H9 (cell line): ENCODE data around the gene KRT15. TPM values are rescaled to one million over a fixed set of nuclear protein-coding genes. Genes with fewer than 3 reads are reported as not detected.

ENCODE experiments used
- DNase-seq: peaks from one replicate; pipeline ENCODE4 v3.0.0-alpha.2; 2017
- H2AFZ ChIP-seq: one replicate; pipeline ENCODE4 v1.6.1; 2013; ENCODE audit warnings: mild to moderate bottlenecking, low read length, control low read depth, moderate library complexity
- H2AK5ac ChIP-seq: 2 replicates; pipeline ENCODE4 v1.6.1; 2013; ENCODE audit warnings: low read length, control low read depth, mixed read lengths; ENCODE audit not compliant: insufficient read length
- H2BK120ac ChIP-seq: one replicate; pipeline ENCODE4 v1.6.1; 2013; ENCODE audit warnings: low read depth, mild to moderate bottlenecking, low read length, control low read depth, inconsistent platforms; ENCODE audit not compliant: poor library complexity, severe bottlenecking
- H2BK12ac ChIP-seq: 2 replicates; pipeline ENCODE4 v1.6.1; 2013; ENCODE audit warnings: low read length, control low read depth, mixed read lengths, low read depth; ENCODE audit not compliant: insufficient read length
- H2BK15ac ChIP-seq: 2 replicates; pipeline ENCODE4 v1.6.1; 2013; ENCODE audit warnings: low read depth, low read length, control low read depth
- H2BK20ac ChIP-seq: one replicate; pipeline ENCODE4 v1.6.1; 2013; ENCODE audit warnings: low read depth, mild to moderate bottlenecking, low read length, control low read depth, inconsistent platforms; ENCODE audit not compliant: poor library complexity, severe bottlenecking
- H2BK5ac ChIP-seq: 2 replicates; pipeline ENCODE4 v1.6.1; 2013; ENCODE audit warnings: low read length, control low read depth, mixed read lengths; ENCODE audit not compliant: insufficient read length
- H3K14ac ChIP-seq: 2 replicates; pipeline ENCODE4 v1.6.1; 2013; ENCODE audit warnings: low read length, control low read depth; ENCODE audit not compliant: insufficient read depth
- H3K18ac ChIP-seq: 2 replicates; pipeline ENCODE4 v1.6.1; 2013; ENCODE audit warnings: low read depth, mild to moderate bottlenecking, mixed read lengths, low read length, control low read depth; ENCODE audit not compliant: insufficient read length
- H3K23ac ChIP-seq: 2 replicates; pipeline ENCODE4 v1.6.1; 2013; ENCODE audit warnings: low read length, control low read depth, mixed read lengths, low read depth; ENCODE audit not compliant: insufficient read length
- H3K23me2 ChIP-seq: 2 replicates; pipeline ENCODE4 v1.6.1; 2013; ENCODE audit warnings: low read depth, mild to moderate bottlenecking, mixed read lengths, low read length, control low read depth; ENCODE audit not compliant: insufficient read length, poor library complexity, severe bottlenecking
- H3K27ac ChIP-seq: 2 replicates; pipeline ENCODE4 v1.5.1; 2013; ENCODE audit warnings: low read length, control low read depth, mixed read lengths, low read depth; ENCODE audit not compliant: insufficient read length
- H3K27me3 ChIP-seq: 2 replicates; pipeline ENCODE4 v1.6.1; 2013; ENCODE audit warnings: low read length, control low read depth, inconsistent platforms; ENCODE audit not compliant: insufficient read depth
- H3K4ac ChIP-seq: 2 replicates; pipeline ENCODE4 v1.6.1; 2013; ENCODE audit warnings: low read depth, mild to moderate bottlenecking, control low read depth, inconsistent platforms, low read length, moderate library complexity
- H3K4me1 ChIP-seq: 2 replicates; pipeline ENCODE4 v1.6.1; 2013; ENCODE audit warnings: low read length, control low read depth, inconsistent platforms; ENCODE audit not compliant: insufficient read depth
- H3K4me2 ChIP-seq: 2 replicates; pipeline ENCODE4 v1.6.1; 2013; ENCODE audit warnings: low read length, control low read depth, mixed read lengths; ENCODE audit not compliant: insufficient read length, insufficient read depth
- H3K56ac ChIP-seq: 2 replicates; pipeline ENCODE4 v1.6.1; 2013; ENCODE audit warnings: low read depth, mild to moderate bottlenecking, mixed read lengths, low read length, control low read depth; ENCODE audit not compliant: insufficient read length
- H3K79me1 ChIP-seq: 2 replicates; pipeline ENCODE4 v1.6.1; 2013; ENCODE audit warnings: low read depth, mild to moderate bottlenecking, moderate library complexity, low read length, control low read depth, inconsistent platforms; ENCODE audit not compliant: insufficient read depth, poor library complexity, severe bottlenecking
- H3K79me2 ChIP-seq: 2 replicates; pipeline ENCODE4 v1.6.1; 2013; ENCODE audit warnings: low read length, control low read depth, inconsistent platforms; ENCODE audit not compliant: insufficient read depth
- H3K9ac ChIP-seq: 2 replicates; pipeline ENCODE4 v1.6.1; 2013; ENCODE audit warnings: low read length, control low read depth, mixed read lengths; ENCODE audit not compliant: insufficient read length; ENCODE audit errors: extremely low read depth
- H3K9me3 ChIP-seq: one replicate; pipeline ENCODE4 v1.6.1; 2013; ENCODE audit warnings: low read depth, low read length, inconsistent platforms; ENCODE audit not compliant: control insufficient read depth
- H3T11ph ChIP-seq: one replicate; pipeline ENCODE4 v1.6.1; 2013; ENCODE audit warnings: mild to moderate bottlenecking, low read length, control low read depth, inconsistent platforms
- H4K20me1 ChIP-seq: one replicate; pipeline ENCODE4 v1.6.1; 2013; ENCODE audit not compliant: control insufficient read depth, insufficient read length, insufficient read depth
- H4K5ac ChIP-seq: 2 replicates; pipeline ENCODE4 v1.6.1; 2013; ENCODE audit warnings: low read depth, mild to moderate bottlenecking, mixed read lengths, low read length, control low read depth; ENCODE audit not compliant: insufficient read length
- H4K8ac ChIP-seq: replicated peaks from 2 replicates; pipeline ENCODE4 v1.6.1; 2013; ENCODE audit warnings: low read length, control low read depth, mixed read lengths, low read depth; ENCODE audit not compliant: insufficient read length
- H4K91ac ChIP-seq: 2 replicates; pipeline ENCODE4 v1.6.1; 2013; ENCODE audit warnings: low read depth, mild to moderate bottlenecking, moderate library complexity, mixed read lengths, low read length, control low read depth; ENCODE audit not compliant: insufficient read length
- H3K27ac Mint-ChIP-seq, 3 experiments: 2 replicates in 2 of 3; 3 replicates in 1 of 3; pipeline ENCODE4 v1.8.0; 2020 to 2021; ENCODE audit warnings: mixed read lengths in 3 of 3, mild to moderate bottlenecking in 1 of 3, moderate library complexity in 1 of 3
- H3K27me3 Mint-ChIP-seq: 2 replicates; pipeline ENCODE4 v1.8.0; 2021; ENCODE audit warnings: low read depth, mild to moderate bottlenecking, moderate library complexity, mixed read lengths
- H3K36me3 Mint-ChIP-seq, 3 experiments: 2 replicates in 2 of 3; 3 replicates in 1 of 3; pipeline ENCODE4 v1.8.0; 2020 to 2021; ENCODE audit warnings: low read depth in 3 of 3, mixed read lengths in 3 of 3; ENCODE audit not compliant: insufficient read depth in 1 of 3
- H3K4me1 Mint-ChIP-seq, 2 experiments: 2 replicates each; pipeline ENCODE4 v1.8.0; 2020; ENCODE audit warnings: mixed read lengths in 2 of 2
- H3K4me3 Mint-ChIP-seq, 2 experiments: 2 replicates in 1 of 2; 3 replicates in 1 of 2; pipeline ENCODE4 v1.8.0; 2020 to 2021; ENCODE audit warnings: mild to moderate bottlenecking in 2 of 2, mixed read lengths in 2 of 2, moderate library complexity in 1 of 2
- H3K9me3 Mint-ChIP-seq, 2 experiments: 2 replicates in 1 of 2; 3 replicates in 1 of 2; pipeline ENCODE4 v1.8.0; 2020; ENCODE audit warnings: mild to moderate bottlenecking in 2 of 2, mixed read lengths in 2 of 2, moderate library complexity in 1 of 2
- CTCF ChIP-seq: fragments of 200-600 bp; sonication (generic); conservative IDR thresholded peaks from 3 replicates; pipeline ENCODE4 v1.8.0; 2021; ENCODE audit warnings: antibody characterized with exemption, mild to moderate bottlenecking
- WGBS: extraction: QIAGEN DNeasy Blood & Tissue Kit; methylation state at CpG from one replicate; pipeline ENCODE4 v1.1.7; 2013; ENCODE audit warnings: missing lambda C conversion rate, low lambda C conversion rate, mixed read lengths; ENCODE audit not compliant: insufficient read length; ENCODE audit errors: extremely low coverage; 5-methylcytosine and 5-hydroxymethylcytosine counted together
- total RNA-seq: library from RNA; stranded (reverse); gene quantifications from 2 replicates; pipeline ENCODE4 v1.2.1, GENCODE V29; 2021

The KRT15 gene
- total RNA-seq, 1 experiment from 2014 or later, result 0.87 TPM

GRCh38 chr17:41552455-41552854, 33.8 kb upstream of the KRT15 start:
- no peak overlapping the region for H3K56ac ChIP-seq
- no peak overlapping the region for H3K23ac ChIP-seq
- no peak overlapping the region for H2BK15ac ChIP-seq
- H2BK12ac ChIP-seq, result no peak overlapping the region
- H3K4me1 ChIP-seq, result no peaks in the 10 kb centered on the region
- H2AK5ac ChIP-seq, result no peak overlapping the region
- H3K27ac ChIP-seq, result no peak overlapping the region
- H3K27me3 ChIP-seq, result no peaks in the 10 kb centered on the region
- Mint-ChIP-seq H3K27me3 (peaks cover 21% of the 10 kb centered on the region), H3K4me3 (no peak overlapping the region), H3K4me1 (peaks cover 22 to 30% of the 10 kb centered on the region in 2 experiments), H3K9me3 (no peaks in the 10 kb centered on the region), H3K27ac (peak overlapping the region in 1 of 3 experiments; percentile 49; a peak in 1 of 7 replicates), H3K36me3 (peaks cover 0 to under 1% (median 0%) of the 10 kb centered on the region in 3 experiments; a peak in 1 of 7 replicates)
- no peak overlapping the region for H3T11ph ChIP-seq
- WGBS, result no CpG with 5 or more reads among the region's 5 CpGs
- no peaks in the 10 kb centered on the region for H3K79me1 ChIP-seq
- TF ChIP-seq CTCF, result no peak
- H3K9ac ChIP-seq, result no peak overlapping the region
- no peak overlapping the region for H3K4me2 ChIP-seq
- H3K23me2 ChIP-seq, result no peaks in the 10 kb centered on the region
- H3K14ac ChIP-seq, result no peak overlapping the region
- no peak overlapping the region for H2BK5ac ChIP-seq
- no peak overlapping the region for H4K5ac ChIP-seq
- no peak for DNase-seq
- H2BK20ac ChIP-seq, result no peak overlapping the region
- H4K8ac ChIP-seq, result no peak overlapping the region
- H4K91ac ChIP-seq, result no peak overlapping the region
- H3K79me2 ChIP-seq, result no peaks in the 10 kb centered on the region
- no peak overlapping the region for H3K18ac ChIP-seq
- no peak overlapping the region for H3K4ac ChIP-seq
- no peaks in the 10 kb centered on the region for H4K20me1 ChIP-seq
- H2AFZ ChIP-seq, result no peak overlapping the region
- no peaks in the 10 kb centered on the region for H3K9me3 ChIP-seq
- H2BK120ac ChIP-seq, result no peak overlapping the region
